ENCODE data around the gene NIF3L1. TPM values are rescaled to one million over a fixed set of nuclear protein-coding genes. Genes with fewer than 3 reads are reported as not detected.
"Not testable (repeated sequence)": the region's sequence is repeated elsewhere in the genome, so short reads cannot be mapped to it uniquely, and the experiment has no call there.

The NIF3L1 gene
- total and polyA plus RNA-seq, 7 donors = 9.8 to 30.7 (median 23.5) TPM

DNA sequence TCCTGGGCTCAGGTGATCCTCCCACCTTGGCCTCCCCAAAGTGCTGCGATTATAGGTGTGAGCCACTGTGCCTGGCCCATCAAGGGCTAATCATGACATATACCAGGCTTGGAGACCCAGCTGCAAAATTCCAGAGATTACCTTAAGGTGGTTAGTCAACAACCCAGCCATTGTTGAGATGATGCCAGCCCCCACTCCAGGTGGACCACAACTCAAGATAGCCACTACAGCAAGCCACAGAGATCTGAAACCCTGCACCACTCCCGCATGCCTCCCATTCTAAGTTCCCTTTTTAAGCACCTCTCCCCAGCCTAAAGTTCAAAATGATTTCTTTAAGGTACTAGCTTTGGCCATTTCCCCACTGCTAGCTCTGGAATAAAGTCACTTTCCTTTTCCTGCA lies 20.2 kb upstream of the NIF3L1 start:
- 90 to 92% methylated on average over 2 of the region's 2 CpGs for WGBS, 2 donors
- no peaks in the 10 kb centered on the region for H3K9me3 ChIP-seq
- H3K27me3 ChIP-seq = no peaks in the 10 kb centered on the region
- H3K4me1 ChIP-seq = peaks cover 0 to 8% (median 7%) of the 10 kb centered on the region in 4 donors
- H3K36me3 ChIP-seq = peaks cover 0 to 37% (median 2%) of the 10 kb centered on the region in 4 donors
- H3K4me3 ChIP-seq = no peak overlapping the region
- intact Hi-C loops (cut with DNase I) = loop anchor here (10.0 kb wide), 1 partner anchor 776 kb away; the partner anchor contains the start of gene TMEM237
- TF ChIP-seq, protein P1, sequence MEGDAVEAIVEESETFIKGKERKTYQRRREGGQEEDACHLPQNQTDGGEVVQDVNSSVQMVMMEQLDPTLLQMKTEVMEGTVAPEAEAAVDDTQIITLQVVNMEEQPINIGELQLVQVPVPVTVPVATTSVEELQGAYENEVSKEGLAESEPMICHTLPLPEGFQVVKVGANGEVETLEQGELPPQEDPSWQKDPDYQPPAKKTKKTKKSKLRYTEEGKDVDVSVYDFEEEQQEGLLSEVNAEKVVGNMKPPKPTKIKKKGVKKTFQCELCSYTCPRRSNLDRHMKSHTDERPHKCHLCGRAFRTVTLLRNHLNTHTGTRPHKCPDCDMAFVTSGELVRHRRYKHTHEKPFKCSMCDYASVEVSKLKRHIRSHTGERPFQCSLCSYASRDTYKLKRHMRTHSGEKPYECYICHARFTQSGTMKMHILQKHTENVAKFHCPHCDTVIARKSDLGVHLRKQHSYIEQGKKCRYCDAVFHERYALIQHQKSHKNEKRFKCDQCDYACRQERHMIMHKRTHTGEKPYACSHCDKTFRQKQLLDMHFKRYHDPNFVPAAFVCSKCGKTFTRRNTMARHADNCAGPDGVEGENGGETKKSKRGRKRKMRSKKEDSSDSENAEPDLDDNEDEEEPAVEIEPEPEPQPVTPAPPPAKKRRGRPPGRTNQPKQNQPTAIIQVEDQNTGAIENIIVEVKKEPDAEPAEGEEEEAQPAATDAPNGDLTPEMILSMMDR (IDR thresholded peaks at IDR 0.05) = no peak
- TF ChIP-seq POLR2AphosphoS5 (IDR thresholded peaks at IDR 0.05) (no peak), EP300 (IDR thresholded peaks at IDR 0.05) (no peak), POLR2A (IDR thresholded peaks at IDR 0.05) (no peak)
- no peak overlapping the region for H3K27ac ChIP-seq
- DNase-seq = no peak

DNA sequence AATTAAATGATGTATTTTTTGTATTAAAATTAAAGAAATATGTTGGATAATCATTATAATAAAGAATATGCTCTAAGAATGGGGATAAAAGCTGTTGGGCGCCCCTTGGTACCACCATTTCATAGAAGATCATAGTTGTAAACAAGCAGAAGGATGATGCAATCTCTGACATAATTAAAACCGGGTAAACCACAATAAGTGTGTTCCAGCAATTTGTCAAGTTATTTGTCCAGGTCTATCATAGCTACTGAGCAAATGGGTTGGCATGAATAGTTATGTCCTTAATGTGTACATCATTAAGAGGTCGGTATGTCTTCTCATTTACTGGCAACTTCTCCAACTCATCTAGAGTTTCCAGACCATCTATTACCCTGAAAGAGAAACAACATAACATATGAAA lies 18.0 kb upstream of the NIF3L1 start:
- Histone ChIP-seq H3K9me3 (no peaks in the 10 kb centered on the region), H3K36me3 (peaks cover 0 to 58% (median 8%) of the 10 kb centered on the region in 4 donors), H3K27ac (no peak overlapping the region), H3K4me3 (no peak overlapping the region), H3K4me1 (no peaks in the 10 kb centered on the region), H3K27me3 (no peaks in the 10 kb centered on the region)
- DNase-seq = no peak
- WGBS, 2 donors = 74 to 82% methylated on average over 3 of the region's 3 CpGs
- TF ChIP-seq POLR2A (IDR thresholded peaks at IDR 0.05) = no peak
- no peak for TF ChIP-seq POLR2AphosphoS5 (IDR thresholded peaks at IDR 0.05)
- TF ChIP-seq, protein P1 (IDR thresholded peaks at IDR 0.05) = no peak
- TF ChIP-seq EP300 (IDR thresholded peaks at IDR 0.05) = no peak
- intact Hi-C loops (cut with DNase I) = no loop called here

DNA sequence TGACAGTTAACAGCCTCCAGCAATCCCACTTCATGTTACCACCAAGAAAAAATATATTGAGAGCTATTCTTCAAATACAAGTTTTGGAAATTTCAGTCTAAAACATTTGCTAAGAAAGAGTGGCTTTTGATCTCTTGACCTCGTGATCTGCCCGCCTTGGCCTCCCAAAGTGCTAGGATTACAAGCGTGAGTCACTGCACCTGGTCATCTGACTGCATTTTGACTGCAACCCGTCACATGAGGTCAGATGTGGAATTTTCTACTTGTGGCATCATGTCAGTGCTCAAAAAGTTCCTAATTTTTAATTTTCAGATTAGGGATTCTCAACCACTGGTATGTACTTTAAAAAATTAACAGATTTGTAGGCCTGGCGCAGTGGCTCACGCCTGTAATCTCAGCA lies 15.6 kb upstream of the NIF3L1 start:
- no peaks in the 10 kb centered on the region for H3K9me3 ChIP-seq
- no peaks in the 10 kb centered on the region for H3K4me1 ChIP-seq
- no peak for DNase-seq
- no peak overlapping the region for H3K4me3 ChIP-seq
- H3K27me3 ChIP-seq = no peaks in the 10 kb centered on the region
- no peak overlapping the region for H3K27ac ChIP-seq
- no peak for TF ChIP-seq EP300 (IDR thresholded peaks at IDR 0.05)
- no peak for TF ChIP-seq POLR2AphosphoS5 (IDR thresholded peaks at IDR 0.05)
- TF ChIP-seq, protein P1 (IDR thresholded peaks at IDR 0.05) = no peak
- TF ChIP-seq POLR2A (IDR thresholded peaks at IDR 0.05) = no peak
- intact Hi-C loops (cut with DNase I) = no loop called here
- 94 to 98% methylated on average over 6 of the region's 6 CpGs for WGBS, 2 donors
- peaks cover 0 to 82% (median 16%) of the 10 kb centered on the region in 4 donors for H3K36me3 ChIP-seq

DNA sequence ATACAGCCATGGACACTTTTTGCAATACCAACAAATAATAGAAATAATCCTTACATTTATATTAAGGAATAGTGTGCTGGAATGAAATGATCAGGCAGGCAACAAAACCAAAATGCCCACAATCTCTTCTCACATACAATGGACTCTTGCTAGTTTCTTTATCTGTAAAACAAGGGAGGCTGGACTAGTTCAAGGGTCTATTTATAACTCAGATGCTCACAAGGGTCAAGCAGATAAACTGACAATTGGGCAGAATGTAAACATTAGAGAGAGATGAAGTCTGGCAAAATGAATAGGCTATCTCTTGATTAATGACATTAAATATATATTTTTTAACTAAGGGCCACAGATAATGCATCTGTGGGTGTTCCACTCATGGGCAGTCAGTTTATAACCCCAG lies 11.7 kb upstream of the NIF3L1 start:
- H3K4me3 ChIP-seq = no peak overlapping the region
- no peaks in the 10 kb centered on the region for H3K27me3 ChIP-seq
- no peak for DNase-seq
- intact Hi-C loops (cut with DNase I) = no loop called here
- no peaks in the 10 kb centered on the region for H3K4me1 ChIP-seq
- peaks cover 0 to 99% (median 20%) of the 10 kb centered on the region in 4 donors for H3K36me3 ChIP-seq
- H3K9me3 ChIP-seq = no peaks in the 10 kb centered on the region
- H3K27ac ChIP-seq = no peak overlapping the region
- no peak for TF ChIP-seq EP300 (IDR thresholded peaks at IDR 0.05)
- TF ChIP-seq POLR2A (IDR thresholded peaks at IDR 0.05) = no peak
- TF ChIP-seq POLR2AphosphoS5 (IDR thresholded peaks at IDR 0.05) = no peak

DNA sequence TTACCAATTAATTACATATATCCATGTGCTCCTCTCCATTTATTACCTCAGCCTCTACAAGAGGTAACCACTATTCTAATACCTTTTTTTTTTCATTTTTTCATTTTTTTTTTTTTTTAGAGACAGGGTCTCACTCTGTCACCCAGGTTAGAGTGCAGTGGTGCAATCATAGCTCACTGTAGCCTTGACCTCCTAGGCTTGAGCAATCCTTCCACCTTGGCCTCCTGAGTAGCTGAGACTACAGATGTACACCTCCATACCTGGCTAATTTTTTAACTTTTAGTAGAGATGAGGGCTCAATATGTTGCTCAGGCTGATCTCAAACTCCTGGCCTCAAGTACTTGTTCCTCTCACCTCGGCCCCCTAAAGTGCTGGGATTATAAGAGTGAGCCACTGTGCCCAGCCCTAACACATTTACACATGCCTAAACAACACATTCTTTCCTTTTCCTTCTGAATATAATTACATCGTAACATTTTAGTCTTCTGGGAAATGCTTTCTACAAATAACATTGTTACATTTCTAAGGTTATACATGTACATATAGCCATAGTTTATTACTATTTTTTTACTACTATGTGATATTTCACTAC lies 10.8 kb upstream of the NIF3L1 start:
- Histone ChIP-seq H3K27me3 (no peaks in the 10 kb centered on the region), H3K4me1 (no peaks in the 10 kb centered on the region), H3K27ac (no peak overlapping the region), H3K4me3 (no peak overlapping the region), H3K36me3 (peaks cover 0 to 98% (median 20%) of the 10 kb centered on the region in 4 donors), H3K9me3 (no peaks in the 10 kb centered on the region)
- no peak for DNase-seq
- WGBS, 2 donors = 93% methylated on average over 2 of the region's 2 CpGs
- intact Hi-C loops (cut with DNase I) = no loop called here
- no peak for TF ChIP-seq EP300 (IDR thresholded peaks at IDR 0.05)
- TF ChIP-seq POLR2A (IDR thresholded peaks at IDR 0.05) = no peak
- TF ChIP-seq, protein P1 (IDR thresholded peaks at IDR 0.05) = no peak
- no peak for TF ChIP-seq POLR2AphosphoS5 (IDR thresholded peaks at IDR 0.05)

DNA sequence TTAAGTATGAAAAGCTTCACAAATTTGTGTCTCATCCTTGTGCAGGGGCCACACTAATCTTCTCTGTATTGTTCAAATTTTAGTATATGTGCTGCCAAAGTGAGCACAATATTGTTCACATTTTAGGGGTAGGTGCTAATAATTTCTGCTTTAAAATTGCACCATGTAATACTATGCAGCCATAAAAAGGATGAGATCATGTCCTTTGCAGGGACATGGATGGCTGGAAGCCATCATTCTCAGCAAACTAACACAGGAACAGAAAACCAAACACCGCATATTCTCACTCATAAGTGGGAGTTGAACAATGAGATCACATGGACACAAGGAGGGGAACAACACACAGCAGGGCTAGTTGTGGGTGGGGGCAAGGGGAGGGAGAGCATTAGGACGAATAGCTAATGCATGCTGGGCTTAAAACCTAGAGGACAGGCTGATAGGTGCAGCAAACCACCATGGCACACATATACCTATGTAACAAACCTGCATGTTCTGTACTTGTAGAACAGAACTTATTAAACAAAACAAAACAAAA lies 7.4 kb upstream of the NIF3L1 start:
- intact Hi-C loops (cut with DNase I); H3K4me1 ChIP-seq; H3K27me3 ChIP-seq; H3K9me3 ChIP-seq; H3K27ac ChIP-seq; DNase-seq; H3K4me3 ChIP-seq: not testable (repeated sequence)
- H3K36me3 ChIP-seq = peaks cover 0 to 89% (median 17%) of the 10 kb centered on the region in 4 donors
- WGBS, 2 donors = 89 to 91% methylated on average over 2 of the region's 2 CpGs
